Measurements from ENCODE around the gene ANKRD24.

The ANKRD24 gene

GRCh38 chr19:4266253-4267000 is 83.9 kb downstream of the ANKRD24 start:
- peak; percentile 96 for TF ChIP-seq ZFP3 (tag by site-specific recombination; IDR thresholded peaks at IDR 0.05; ENCODE audit: low read depth)
- peak; percentile 58 for TF ChIP-seq ZNF121 (tag by site-specific recombination; IDR thresholded peaks at IDR 0.05)
- TF ChIP-seq BCL11B (tag by site-specific recombination; IDR thresholded peaks at IDR 0.05; ENCODE audit: low read depth), result no peak
- ChIA-PET POLR2A (interaction anchor here (0.9 to 1.2 kb wide), 8 partner anchors 38 to 136 kb away, joined by 3 to 13 read pairs (median 4); partner anchors contain the start of genes CHAF1A, FSD1, MPND and SH3GL1), CTCF (interaction anchor here (0.6 to 4.3 kb wide), 55 partner anchors 8 to 1226 kb away, joined by 3 to 92 read pairs (median 4); partner anchors contain the start of genes CHAF1A, MPND, PLIN5 and SH3GL1)
- Histone ChIP-seq H3K27ac (ENCODE audit: extremely low read depth, low read depth, low read length) (no peak overlapping the region), H3K36me3 (ENCODE audit: control insufficient read depth in 2 of 2, insufficient read depth in 1 of 2, low read length in 2 of 2) (peaks cover 21 to 35% of the 10 kb centered on the region in 2 experiments; a peak in 2 of 3 replicates), H3K4me1 (ENCODE audit: control insufficient read depth, insufficient read depth, low read length) (no peaks in the 10 kb centered on the region), H3K4me3 (ENCODE audit: low read depth, low read length) (no peak overlapping the region), H3K9me3 (ENCODE audit: control insufficient read depth, insufficient read depth, low read depth, low read length) (no peaks in the 10 kb centered on the region)

- no peak overlapping the region for H3K4me3 ChIP-seq (ENCODE audit: low read depth, low read length)
- POLR2A ChIA-PET, result interaction anchor here (0.7 to 1.2 kb wide), 10 partner anchors 37 to 258 kb away, joined by 3 to 13 read pairs (median 4); partner anchors contain the start of genes CHAF1A, FSD1, MPND and SH3GL1
- H3K36me3 ChIP-seq (ENCODE audit: control insufficient read depth in 2 of 2, insufficient read depth in 1 of 2, low read length in 2 of 2), result peaks cover 20 to 32% of the 10 kb centered on the region in 2 experiments; a peak in 2 of 3 replicates
- H3K27ac ChIP-seq (ENCODE audit: extremely low read depth, low read depth, low read length), result no peak overlapping the region
- no peaks in the 10 kb centered on the region for H3K9me3 ChIP-seq (ENCODE audit: control insufficient read depth, insufficient read depth, low read depth, low read length)
- no peaks in the 10 kb centered on the region for H3K4me1 ChIP-seq (ENCODE audit: control insufficient read depth, insufficient read depth, low read length)
- CTCF ChIA-PET, result interaction anchor here (0.5 to 4.3 kb wide), 53 partner anchors 9 to 1226 kb away, joined by 3 to 92 read pairs (median 5); partner anchors contain the start of genes CHAF1A, MPND, PLIN5 and SH3GL1
- TF ChIP-seq ZFP3 (tag by site-specific recombination; IDR thresholded peaks at IDR 0.05; ENCODE audit: low read depth) (peak; percentile 100), ZNF221 (tag by site-specific recombination; IDR thresholded peaks at IDR 0.05; ENCODE audit: borderline replicate concordance) (no peak), CTCF (tag by site-specific recombination; IDR thresholded peaks at IDR 0.05) (peak; percentile 91), GFI1B (tag by site-specific recombination; IDR thresholded peaks at IDR 0.05) (no peak), ZNF629 (tag by site-specific recombination; IDR thresholded peaks at IDR 0.05) (0 out of 2 replicates have a peak, but pooled peaks have one; percentile 27), ZBTB20 (tag by site-specific recombination; IDR thresholded peaks at IDR 0.05) (0 out of 2 replicates have a peak, but pooled peaks have one; percentile 22), ZXDB (tag by site-specific recombination; IDR thresholded peaks at IDR 0.05) (peak; percentile 43), PATZ1 (tag by site-specific recombination; IDR thresholded peaks at IDR 0.05) (peak; percentile 96), ZBTB48 (tag by site-specific recombination; IDR thresholded peaks at IDR 0.05) (0 out of 2 replicates have a peak, but pooled peaks have one; percentile 15), EGR2 (tag by site-specific recombination; IDR thresholded peaks at IDR 0.05; ENCODE audit: low read depth) (0 out of 2 replicates have a peak, but pooled peaks have one; percentile 5), ZSCAN23 (tag by site-specific recombination; IDR thresholded peaks at IDR 0.05) (no peak), ZNF600 (tag by site-specific recombination; IDR thresholded peaks at IDR 0.05) (peak; percentile 86), ZNF530 (tag by site-specific recombination; IDR thresholded peaks at IDR 0.05; ENCODE audit: low read depth) (no peak), ZNF239 (tag by site-specific recombination; IDR thresholded peaks at IDR 0.05) (no peak), ZNF335 (tag by site-specific recombination; conservative IDR thresholded peaks at IDR 0.05) (0 out of 2 replicates have a peak, but pooled peaks have one; percentile 12), ZNF596 (tag by site-specific recombination; IDR thresholded peaks at IDR 0.05) (no peak), GLI4 (tag by site-specific recombination; IDR thresholded peaks at IDR 0.05) (peak; percentile 100), ZNF654 (tag by site-specific recombination; IDR thresholded peaks at IDR 0.05; ENCODE audit: low read depth) (peak; percentile 99), ZNF843 (tag by site-specific recombination; IDR thresholded peaks at IDR 0.05) (no peak), ZNF791 (tag by site-specific recombination; IDR thresholded peaks at IDR 0.05) (no peak)
- TF ChIP-seq, protein P1, sequence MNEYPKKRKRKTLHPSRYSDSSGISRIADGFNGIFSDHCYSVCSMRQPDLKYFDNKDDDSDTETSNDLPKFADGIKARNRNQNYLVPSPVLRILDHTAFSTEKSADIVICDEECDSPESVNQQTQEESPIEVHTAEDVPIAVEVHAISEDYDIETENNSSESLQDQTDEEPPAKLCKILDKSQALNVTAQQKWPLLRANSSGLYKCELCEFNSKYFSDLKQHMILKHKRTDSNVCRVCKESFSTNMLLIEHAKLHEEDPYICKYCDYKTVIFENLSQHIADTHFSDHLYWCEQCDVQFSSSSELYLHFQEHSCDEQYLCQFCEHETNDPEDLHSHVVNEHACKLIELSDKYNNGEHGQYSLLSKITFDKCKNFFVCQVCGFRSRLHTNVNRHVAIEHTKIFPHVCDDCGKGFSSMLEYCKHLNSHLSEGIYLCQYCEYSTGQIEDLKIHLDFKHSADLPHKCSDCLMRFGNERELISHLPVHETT (tag by site-specific recombination; IDR thresholded peaks at IDR 0.05), result 0 out of 2 replicates have a peak, but pooled peaks have one; percentile 47
- TF ChIP-seq, protein P2, sequence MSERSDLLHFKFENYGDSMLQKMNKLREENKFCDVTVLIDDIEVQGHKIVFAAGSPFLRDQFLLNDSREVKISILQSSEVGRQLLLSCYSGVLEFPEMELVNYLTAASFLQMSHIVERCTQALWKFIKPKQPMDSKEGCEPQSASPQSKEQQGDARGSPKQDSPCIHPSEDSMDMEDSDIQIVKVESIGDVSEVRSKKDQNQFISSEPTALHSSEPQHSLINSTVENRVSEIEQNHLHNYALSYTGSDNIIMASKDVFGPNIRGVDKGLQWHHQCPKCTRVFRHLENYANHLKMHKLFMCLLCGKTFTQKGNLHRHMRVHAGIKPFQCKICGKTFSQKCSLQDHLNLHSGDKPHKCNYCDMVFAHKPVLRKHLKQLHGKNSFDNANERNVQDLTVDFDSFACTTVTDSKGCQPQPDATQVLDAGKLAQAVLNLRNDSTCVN (tag by site-specific recombination; optimal IDR thresholded peaks at IDR 0.05), result peak; percentile 17
- TF ChIP-seq, protein P3, sequence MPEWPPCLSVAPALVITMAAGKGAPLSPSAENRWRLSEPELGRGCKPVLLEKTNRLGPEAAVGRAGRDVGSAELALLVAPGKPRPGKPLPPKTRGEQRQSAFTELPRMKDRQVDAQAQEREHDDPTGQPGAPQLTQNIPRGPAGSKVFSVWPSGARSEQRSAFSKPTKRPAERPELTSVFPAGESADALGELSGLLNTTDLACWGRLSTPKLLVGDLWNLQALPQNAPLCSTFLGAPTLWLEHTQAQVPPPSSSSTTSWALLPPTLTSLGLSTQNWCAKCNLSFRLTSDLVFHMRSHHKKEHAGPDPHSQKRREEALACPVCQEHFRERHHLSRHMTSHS (tag by site-specific recombination; IDR thresholded peaks at IDR 0.05), result no peak
Observed at GRCh38 chr19:4267101-4267900, 84.8 kb downstream of the ANKRD24 start.
